DOHH2 (cell line): ENCODE results near the gene GHDC.
"Not testable (repeated sequence)": the region's sequence is repeated elsewhere in the genome, so short reads cannot be mapped to it uniquely, and the experiment has no call there.

ENCODE experiments used
- H3F3A ChIP-seq: fragments of 200-600 bp; sonication (generic), shearing (Covaris generic); 2 replicates; pipeline ENCODE4 v1.6.0; 2016; ENCODE audit warnings: antibody characterized with exemption, mild to moderate bottlenecking; ENCODE audit not compliant: control insufficient read depth, insufficient read depth
- H3K27ac ChIP-seq: fragments of 200-600 bp; sonication (generic); 2 replicates; pipeline ENCODE4 v1.5.1; 2014; ENCODE audit warnings: low read depth, mild to moderate bottlenecking, low read length, moderate library complexity
- H3K27me3 ChIP-seq: fragments of 200-600 bp; sonication (generic); 2 replicates; pipeline ENCODE4 v1.6.1; 2014; ENCODE audit warnings: mild to moderate bottlenecking, low read length, mixed read lengths; ENCODE audit not compliant: control insufficient read depth
- H3K36me3 ChIP-seq: fragments of 200-600 bp; sonication (generic); 2 replicates; pipeline ENCODE4 v1.6.1; 2014; ENCODE audit warnings: mild to moderate bottlenecking, low read length, moderate library complexity, mixed read lengths; ENCODE audit not compliant: control insufficient read depth
- H3K4me1 ChIP-seq: fragments of 200-600 bp; sonication (generic); 2 replicates; pipeline ENCODE4 v1.6.1; 2014; ENCODE audit warnings: mild to moderate bottlenecking, low read length, mixed read lengths; ENCODE audit not compliant: control insufficient read depth
- H3K4me2 ChIP-seq: fragments of 200-600 bp; sonication (generic); 2 replicates; pipeline ENCODE4 v1.6.0; 2014; ENCODE audit warnings: mild to moderate bottlenecking, low read length, moderate library complexity
- H3K4me3 ChIP-seq: fragments of 200-600 bp; sonication (generic); 2 replicates; pipeline ENCODE4 v1.5.1; 2014; ENCODE audit warnings: mild to moderate bottlenecking, low read length, mixed read lengths
- H3K79me2 ChIP-seq: fragments of 200-600 bp; sonication (generic); 2 replicates; pipeline ENCODE4 v1.6.1; 2014; ENCODE audit warnings: mild to moderate bottlenecking, low read length, mixed read lengths; ENCODE audit not compliant: control insufficient read depth
- H3K9me2 ChIP-seq: fragments of 200-600 bp; sonication (generic); replicated peaks from 2 replicates; pipeline ENCODE4 v1.6.1; 2014; ENCODE audit warnings: mild to moderate bottlenecking, low read length, mixed read lengths; ENCODE audit not compliant: control insufficient read depth
- H3K9me3 ChIP-seq: fragments of 200-600 bp; sonication (generic); 2 replicates; pipeline ENCODE4 v1.6.1; 2014; ENCODE audit warnings: antibody characterized with exemption, low read length, mixed read lengths; ENCODE audit not compliant: control insufficient read depth, insufficient read depth
- H4K20me1 ChIP-seq: fragments of 200-600 bp; sonication (generic); 2 replicates; pipeline ENCODE4 v1.6.0; 2014; ENCODE audit warnings: low read depth, mild to moderate bottlenecking, antibody characterized with exemption, low read length, moderate library complexity; ENCODE audit not compliant: control insufficient read depth, insufficient read depth
- CTCF ChIP-seq: fragments of 200-600 bp; sonication (generic); IDR thresholded peaks from one replicate; pipeline ENCODE4 v1.5.1; 2014; ENCODE audit warnings: antibody characterized with exemption, mild to moderate bottlenecking, low read depth, low read length; ENCODE audit not compliant: poor library complexity, severe bottlenecking
- EZH2phosphoT487 ChIP-seq: fragments of 200-600 bp; sonication (generic); IDR thresholded peaks from 2 replicates; pipeline ENCODE4 v1.6.1; 2017; ENCODE audit warnings: borderline replicate concordance, mild to moderate bottlenecking, antibody characterized with exemption, low read length, moderate library complexity, mixed read lengths

Gene GHDC

GRCh38 chr17:42193969-42194899 lies at the start of gene GHDC:
Gene GHDC (minus strand): TSS chr17:42194494. CDS start chr17:42193581, 913 bp downstream.
- no peaks in the 10 kb centered on the region for H3K27me3 ChIP-seq
- peaks cover 22% of the 10 kb centered on the region for H3K4me1 ChIP-seq
- H3K9me3 ChIP-seq, result no peaks in the 10 kb centered on the region
- no peaks in the 10 kb centered on the region for H3K36me3 ChIP-seq
- H3K4me3 ChIP-seq, result peak within 1 kb of the TSS; percentile 98
- no peaks in the 10 kb centered on the region for H3K9me2 ChIP-seq
- TF ChIP-seq EZH2phosphoT487, result no peak
- TF ChIP-seq CTCF, result no peak
- peak within 1 kb of the TSS; percentile 44 for H3K27ac ChIP-seq
- H3F3A ChIP-seq, result no peaks in the 10 kb centered on the region; the same call in 1 of the 2 replicates
- H3K79me2 ChIP-seq, result peaks cover 11% of the 10 kb centered on the region
- H4K20me1 ChIP-seq, result no peaks in the 10 kb centered on the region
- H3K4me2 ChIP-seq, result peak within 1 kb of the TSS; percentile 83

- Histone ChIP-seq H4K20me1 (peaks cover 4% of the 10 kb centered on the region; the same call in 1 of the 2 replicates), H3K4me3 (no peak overlapping the region), H3K9me3 (no peaks in the 10 kb centered on the region), H3K27ac (no peak overlapping the region), H3K79me2 (peaks cover 77% of the 10 kb centered on the region), H3F3A (no peaks in the 10 kb centered on the region; the same call in 1 of the 2 replicates), H3K9me2 (no peaks in the 10 kb centered on the region), H3K36me3 (no peaks in the 10 kb centered on the region), H3K4me2 (no peak overlapping the region), H3K27me3 (no peaks in the 10 kb centered on the region), H3K4me1 (peaks cover 19% of the 10 kb centered on the region)
- TF ChIP-seq EZH2phosphoT487 (no peak), CTCF (no peak)
These were observed 49.2 kb upstream of the GHDC start for GRCh38 chr17:42243493-42243982.

- H3F3A ChIP-seq, result peaks cover 2% of the 10 kb centered on the region; the same call in 1 of the 2 replicates
- H3K27me3 ChIP-seq, result no peaks in the 10 kb centered on the region
- H3K4me3 ChIP-seq, result no peak overlapping the region
- H3K9me3 ChIP-seq, result no peaks in the 10 kb centered on the region
- TF ChIP-seq EZH2phosphoT487 (no peak), CTCF (no peak)
- H3K4me1 ChIP-seq, result peaks cover 3% of the 10 kb centered on the region
- H3K36me3 ChIP-seq, result no peaks in the 10 kb centered on the region
- H3K4me2 ChIP-seq, result no peak overlapping the region
- no peaks in the 10 kb centered on the region for H3K9me2 ChIP-seq
- no peak overlapping the region for H3K27ac ChIP-seq
- peaks cover 9% of the 10 kb centered on the region; the same call in 1 of the 2 replicates for H4K20me1 ChIP-seq
- H3K79me2 ChIP-seq, result peaks cover 75% of the 10 kb centered on the region
These were observed 47.6 kb upstream of the GHDC start for GRCh38 chr17:42241871-42242270.

- H3K27me3 ChIP-seq, H3K9me3 ChIP-seq, H3K4me2 ChIP-seq, H3K9me2 ChIP-seq, H3K4me1 ChIP-seq, H3K36me3 ChIP-seq, H4K20me1 ChIP-seq, H3F3A ChIP-seq, H3K27ac ChIP-seq, H3K4me3 ChIP-seq: not testable (repeated sequence)
- peaks cover 77% of the 10 kb centered on the region for H3K79me2 ChIP-seq
These were observed 46.6 kb upstream of the GHDC start for GRCh38 chr17:42240863-42241262.
